Anterior cingulate cortex (tissue), 58 donors: Measurements from ENCODE around the gene UGCG.

ENCODE experiments used
- DNase-seq, 58 donors: peaks; one replicate each; lab custom pipeline; 2025; lab: John Stamatoyannopoulos, UW

UGCG gene

GRCh38 chr9:111975709-111976108 is 79.1 kb downstream of the UGCG start:
- DNase-seq: no peak

- no peak for DNase-seq
Measured at GRCh38 chr9:111978616-111979015, 82.0 kb downstream of the UGCG start.

- DNase-seq: no peak
Measured at GRCh38 chr9:111979561-111979960, 82.9 kb downstream of the UGCG start.

- DNase-seq: no peak
Measured at GRCh38 chr9:111980398-111980797, 83.8 kb downstream of the UGCG start.

GRCh38 chr9:111983484-111983908 is 86.9 kb downstream of the UGCG start:
- DNase-seq: peak in 2 of 58 donors; percentile 1 to 10

GRCh38 chr9:111984086-111984802 is 87.6 kb downstream of the UGCG start:
- DNase-seq: no peak
